ENCODE results near the gene ZFP62. TPM values are rescaled to one million over a fixed set of nuclear protein-coding genes. Genes with fewer than 3 reads are reported as not detected.

ZFP62 gene
- total RNA-seq, 2 experiments from 2014 or later, result 22.6 to 24.9 TPM

GRCh38 chr5:180860273-180860886 lies 696 bp downstream of the ZFP62 start:
- POLR2A ChIA-PET, result interaction anchor here (0.6 to 5.4 kb wide), 6 partner anchors 26 to 76 kb away, joined by 3 to 50 read pairs (median 20); partner anchors contain the start of gene MGAT1
- Mint-ChIP-seq H3K4me3 (peak overlapping the region; percentile 95), H3K27ac (peak overlapping the region; percentile 95), H3K4me1 (ENCODE audit: low read depth) (peaks cover 35% of the 10 kb centered on the region), H3K36me3 (ENCODE audit: low read depth) (peaks cover 37% of the 10 kb centered on the region), H3K9me3 (no peaks in the 10 kb centered on the region), H3K27me3 (no peaks in the 10 kb centered on the region)
- peak in 12 of 14 experiments; percentile 28 to 90 (median 50) for DNase-seq
- Histone ChIP-seq H3K4me3 (ENCODE audit: low read length) (peak overlapping the region; percentile 89), H3K9me3 (ENCODE audit: control insufficient read depth in 1 of 2, insufficient read depth in 1 of 2, low read length in 2 of 2) (no peaks in the 10 kb centered on the region), H3K36me3 (ENCODE audit: insufficient read depth, low read length) (peaks cover 24% of the 10 kb centered on the region), H3K27ac (ENCODE audit: low read depth in 1 of 2, low read length in 2 of 2) (peak overlapping the region; percentile 85 to 88), H3K27me3 (ENCODE audit: control insufficient read depth in 1 of 2, insufficient read depth in 2 of 2, low read length in 2 of 2) (no peaks in the 10 kb centered on the region), H3K4me1 (ENCODE audit: insufficient read depth, low read length) (peaks cover 10% of the 10 kb centered on the region)
- peak; percentile 75 for ATAC-seq (ENCODE audit: poor library complexity)
- CTCF ChIA-PET, result interaction anchor here (0.6 to 1.8 kb wide), 18 partner anchors 8 to 294 kb away, joined by 3 to 10 read pairs (median 4); no protein-coding TSS in a partner anchor
- no peak for TF ChIP-seq CTCF (IDR thresholded peaks at IDR 0.05)
- intact Hi-C loops (cut with DNase I, micrococcal nuclease), result loop anchor here (2.0 to 10.0 kb wide), 10 partner anchors 28 to 566 kb away; partner anchors contain the start of genes MGAT1 (in 2 of the 2), CNOT6 (in 1 of the 2), MAPK9 (in 1 of the 2) and RACK1 (in 1 of the 2)

- no peaks in the 10 kb centered on the region for H3K9me3 Mint-ChIP-seq
- no peak for TF ChIP-seq CTCF (IDR thresholded peaks at IDR 0.05)
- H3K36me3 ChIP-seq (ENCODE audit: insufficient read depth, low read length), result peaks cover 32% of the 10 kb centered on the region
- H3K4me1 ChIP-seq (ENCODE audit: insufficient read depth, low read length), result peaks cover 10% of the 10 kb centered on the region
- DNase-seq, result no peak
- no peaks in the 10 kb centered on the region for H3K27me3 Mint-ChIP-seq
- H3K4me3 Mint-ChIP-seq, result peak overlapping the region; percentile 84
- peaks cover 36% of the 10 kb centered on the region for H3K4me1 Mint-ChIP-seq (ENCODE audit: low read depth)
- H3K27ac Mint-ChIP-seq, result no peak overlapping the region
- CTCF ChIA-PET, result no interaction called here
- H3K9me3 ChIP-seq (ENCODE audit: control insufficient read depth in 1 of 2, insufficient read depth in 1 of 2, low read length in 2 of 2), result no peaks in the 10 kb centered on the region
- POLR2A ChIA-PET, result interaction anchor here (1.1 to 1.6 kb wide), 3 partner anchors 27 to 48 kb away, joined by 3 to 5 read pairs (median 4); no protein-coding TSS in a partner anchor
- H3K27me3 ChIP-seq (ENCODE audit: control insufficient read depth in 1 of 2, insufficient read depth in 2 of 2, low read length in 2 of 2), result no peaks in the 10 kb centered on the region
- H3K27ac ChIP-seq (ENCODE audit: low read depth in 1 of 2, low read length in 2 of 2), result no peak overlapping the region
- H3K4me3 ChIP-seq (ENCODE audit: low read length), result no peak overlapping the region
- intact Hi-C loops (cut with DNase I, micrococcal nuclease), result no loop called here
- ATAC-seq (ENCODE audit: poor library complexity), result no peak
- peaks cover 55% of the 10 kb centered on the region for H3K36me3 Mint-ChIP-seq (ENCODE audit: low read depth)
Measured at GRCh38 chr5:180858586-180858985, 2.5 kb downstream of the ZFP62 start.

- Mint-ChIP-seq H3K27ac (no peak overlapping the region), H3K9me3 (peaks cover 6% of the 10 kb centered on the region), H3K36me3 (ENCODE audit: low read depth) (peaks cover 92% of the 10 kb centered on the region), H3K27me3 (no peaks in the 10 kb centered on the region), H3K4me3 (no peak overlapping the region), H3K4me1 (ENCODE audit: low read depth) (peaks cover 24% of the 10 kb centered on the region)
- ATAC-seq (ENCODE audit: poor library complexity), result no peak
- no peak for TF ChIP-seq CTCF (IDR thresholded peaks at IDR 0.05)
- H3K9me3 ChIP-seq (ENCODE audit: control insufficient read depth in 1 of 2, insufficient read depth in 1 of 2, low read length in 2 of 2), result peaks cover 8 to 19% of the 10 kb centered on the region in 2 experiments
- no peak overlapping the region for H3K27ac ChIP-seq (ENCODE audit: low read depth in 1 of 2, low read length in 2 of 2)
- peaks cover 57% of the 10 kb centered on the region for H3K36me3 ChIP-seq (ENCODE audit: insufficient read depth, low read length)
- no peak overlapping the region for H3K4me3 ChIP-seq (ENCODE audit: low read length)
- DNase-seq, result no peak
- H3K27me3 ChIP-seq (ENCODE audit: control insufficient read depth in 1 of 2, insufficient read depth in 2 of 2, low read length in 2 of 2), result no peaks in the 10 kb centered on the region
- intact Hi-C loops (cut with DNase I, micrococcal nuclease), result no loop called here
- H3K4me1 ChIP-seq (ENCODE audit: insufficient read depth, low read length), result no peaks in the 10 kb centered on the region
- ChIA-PET CTCF (no interaction called here), POLR2A (no interaction called here)
Measured at GRCh38 chr5:180853848-180854176, 7.3 kb downstream of the ZFP62 start.

All from CD4-positive, alpha-beta T cell (primary cell).